Brain microvascular endothelial cell (primary cell): ENCODE results near the gene STK32B.

Experiments used
- DNase-seq: peaks from one replicate; pipeline ENCODE4 v3.0.0-alpha.2; 2020
- H3K27ac ChIP-seq: fragments of 250-450 bp; sonication (Bioruptor Pico); 2 replicates; pipeline ENCODE4 v1.5.1; 2020; ENCODE audit warnings: mild to moderate bottlenecking, moderate library complexity
- H3K27me3 ChIP-seq: fragments of 250-450 bp; sonication (Bioruptor Pico); replicated peaks from 2 replicates; pipeline ENCODE4 v1.5.1; 2020; ENCODE audit warnings: mild to moderate bottlenecking
- H3K36me3 ChIP-seq: fragments of 250-450 bp; sonication (Bioruptor Pico); replicated peaks from 2 replicates; pipeline ENCODE4 v1.5.1; 2020; ENCODE audit warnings: mild to moderate bottlenecking
- H3K4me3 ChIP-seq: 2 replicates; pipeline ENCODE4 v1.5.1; 2011; ENCODE audit warnings: low read depth, mild to moderate bottlenecking, control low read depth, low read length, moderate library complexity
- in situ Hi-C: cut with HindIII; loops from 2 replicates; pipeline ENCODE4 v1.10.0; 2017; ENCODE audit warnings: low sequenced_read_pairs, low pct_ligation_motif_present
- TF ChIP-seq, protein P1 (sequence below): IDR thresholded peaks from 2 replicates; pipeline ENCODE4 v1.5.1; 2011; ENCODE audit warnings: low read depth, mild to moderate bottlenecking, moderate library complexity, low read length, control low read depth, inconsistent platforms; ENCODE audit errors: missing control alignments

Gene STK32B

DNA sequence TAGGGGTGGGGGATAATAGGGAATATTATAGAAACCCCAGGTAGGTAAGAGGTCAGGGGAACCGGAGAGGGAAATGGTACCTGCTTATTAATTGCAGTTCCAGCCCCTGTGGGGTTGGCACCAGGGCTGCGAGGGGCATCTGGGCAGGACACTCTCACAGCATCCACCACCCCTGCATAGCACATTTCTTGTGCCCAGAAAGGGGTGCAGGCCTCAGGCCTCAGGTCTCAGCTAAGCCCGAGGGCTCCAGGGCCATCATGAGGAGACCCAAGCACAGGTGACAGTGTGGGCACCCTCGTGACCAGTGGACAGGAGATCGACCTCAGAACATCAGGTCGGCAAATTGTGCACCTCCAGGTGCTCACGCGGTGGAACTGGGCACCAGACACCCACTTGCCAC is 492.4 kb downstream of the STK32B start:
- Histone ChIP-seq H3K27me3 (no peaks in the 10 kb centered on the region), H3K27ac (no peak overlapping the region), H3K4me3 (no peak overlapping the region), H3K36me3 (no peaks in the 10 kb centered on the region)
- TF ChIP-seq, protein P1, sequence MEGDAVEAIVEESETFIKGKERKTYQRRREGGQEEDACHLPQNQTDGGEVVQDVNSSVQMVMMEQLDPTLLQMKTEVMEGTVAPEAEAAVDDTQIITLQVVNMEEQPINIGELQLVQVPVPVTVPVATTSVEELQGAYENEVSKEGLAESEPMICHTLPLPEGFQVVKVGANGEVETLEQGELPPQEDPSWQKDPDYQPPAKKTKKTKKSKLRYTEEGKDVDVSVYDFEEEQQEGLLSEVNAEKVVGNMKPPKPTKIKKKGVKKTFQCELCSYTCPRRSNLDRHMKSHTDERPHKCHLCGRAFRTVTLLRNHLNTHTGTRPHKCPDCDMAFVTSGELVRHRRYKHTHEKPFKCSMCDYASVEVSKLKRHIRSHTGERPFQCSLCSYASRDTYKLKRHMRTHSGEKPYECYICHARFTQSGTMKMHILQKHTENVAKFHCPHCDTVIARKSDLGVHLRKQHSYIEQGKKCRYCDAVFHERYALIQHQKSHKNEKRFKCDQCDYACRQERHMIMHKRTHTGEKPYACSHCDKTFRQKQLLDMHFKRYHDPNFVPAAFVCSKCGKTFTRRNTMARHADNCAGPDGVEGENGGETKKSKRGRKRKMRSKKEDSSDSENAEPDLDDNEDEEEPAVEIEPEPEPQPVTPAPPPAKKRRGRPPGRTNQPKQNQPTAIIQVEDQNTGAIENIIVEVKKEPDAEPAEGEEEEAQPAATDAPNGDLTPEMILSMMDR: no peak
- in situ Hi-C loops: no loop called here
- no peak for DNase-seq

DNA sequence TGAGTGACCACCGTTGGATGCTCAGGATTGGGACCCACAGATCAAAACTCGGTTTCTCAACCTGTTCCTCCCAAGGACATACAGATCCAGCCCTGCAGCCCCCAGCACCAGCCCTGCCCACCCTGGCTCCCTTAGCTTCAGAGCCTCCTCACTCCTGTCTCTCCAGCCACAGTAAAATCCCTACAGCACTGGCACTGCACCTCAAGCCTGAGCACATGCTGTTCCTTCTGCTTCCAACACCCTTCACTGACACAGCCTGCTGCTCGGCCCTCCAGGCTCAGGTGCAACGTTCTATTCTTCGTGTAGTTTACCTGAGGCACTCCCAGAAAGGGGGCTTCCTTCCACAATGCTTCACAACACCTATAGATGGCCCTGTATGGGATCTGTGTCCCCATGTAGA is 493.5 kb downstream of the STK32B start:
- Histone ChIP-seq H3K27ac (no peak overlapping the region), H3K4me3 (no peak overlapping the region), H3K36me3 (no peaks in the 10 kb centered on the region), H3K27me3 (no peaks in the 10 kb centered on the region)
- TF ChIP-seq, protein P1: no peak
- no peak for DNase-seq
- in situ Hi-C loops: no loop called here

DNA sequence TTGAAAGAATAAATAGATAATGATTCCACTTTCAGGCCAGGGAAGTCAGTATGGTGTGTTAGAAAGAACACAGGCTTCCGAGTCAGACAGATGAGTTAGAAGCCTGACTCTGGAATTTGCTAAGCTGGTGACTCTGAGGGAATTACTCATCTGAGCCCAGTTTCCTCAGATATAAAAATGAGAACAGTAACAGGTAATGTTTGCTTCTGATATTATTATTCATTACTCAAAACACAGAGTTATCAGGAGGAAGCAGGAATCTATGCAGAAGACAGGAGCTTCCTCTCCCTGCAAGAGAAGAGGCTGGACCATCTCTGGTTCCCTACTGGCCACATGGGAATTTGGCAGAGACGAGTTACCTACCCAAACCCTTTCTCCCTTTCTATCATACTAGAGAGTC is 494.0 kb downstream of the STK32B start:
- H3K27me3 ChIP-seq: no peaks in the 10 kb centered on the region
- in situ Hi-C loops: no loop called here
- no peak overlapping the region for H3K27ac ChIP-seq
- no peak for DNase-seq
- H3K36me3 ChIP-seq: no peaks in the 10 kb centered on the region
- TF ChIP-seq, protein P1: no peak
- H3K4me3 ChIP-seq: no peak overlapping the region

DNA sequence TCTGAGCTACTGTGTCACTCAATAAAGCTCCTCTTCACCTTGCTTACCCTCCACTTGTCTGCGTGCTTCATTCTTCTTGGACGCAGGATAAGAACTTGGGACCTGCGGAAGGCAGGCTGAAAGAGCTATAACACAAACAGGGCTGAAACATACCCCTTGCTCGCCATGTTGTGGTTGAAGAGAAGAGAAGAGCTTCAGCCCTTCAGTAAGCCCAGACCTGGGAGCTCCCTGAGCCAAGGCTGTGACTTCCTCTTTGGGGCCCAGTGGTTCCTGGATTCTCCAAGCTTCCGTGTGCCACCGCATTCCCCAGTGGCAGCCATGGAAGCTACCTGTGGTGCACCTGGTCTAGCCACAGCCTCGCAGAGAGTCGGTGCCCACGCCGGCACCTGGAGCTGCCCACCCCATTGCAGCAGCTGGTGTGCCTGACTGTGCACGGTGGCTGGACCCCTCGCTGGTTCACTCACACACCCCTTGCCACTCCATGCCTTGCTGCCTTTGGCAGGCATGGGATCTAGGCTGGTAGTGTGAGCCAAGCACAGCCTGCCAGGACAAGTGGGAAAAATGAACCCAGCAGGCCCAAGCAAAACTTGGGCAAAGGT is 496.5 kb downstream of the STK32B start:
- TF ChIP-seq, protein P1: no peak
- Histone ChIP-seq H3K27me3 (no peaks in the 10 kb centered on the region), H3K36me3 (no peaks in the 10 kb centered on the region), H3K4me3 (no peak overlapping the region), H3K27ac (no peak overlapping the region)
- in situ Hi-C loops: no loop called here
- DNase-seq: no peak
